Measurements from ENCODE around the gene EIF3B.

GRCh38 chr7:2384354-2385243 is 30.0 kb downstream of the EIF3B start:
- TF ChIP-seq ZNF282 (CRISPR knock-in tag; IDR thresholded peaks at IDR 0.05) (no peak), ID3 (CRISPR knock-in tag; IDR thresholded peaks at IDR 0.05) (no peak), ID3 (tag; IDR thresholded peaks at IDR 0.05) (no peak), FOS (IDR thresholded peaks at IDR 0.05; ENCODE audit: extremely low read depth, insufficient read length) (no peak), TRIM24 (IDR thresholded peaks at IDR 0.05) (no peak), CHD4 (IDR thresholded peaks at IDR 0.05; ENCODE audit: insufficient read depth, insufficient replicate concordance, low read depth, low read length, poor library complexity, severe bottlenecking) (no peak), ATF2 (CRISPR knock-in tag; IDR thresholded peaks at IDR 0.05) (no peak), ZNF551 (CRISPR knock-in tag; IDR thresholded peaks at IDR 0.05) (no peak)

Measured in K562 (cell line).